A673 (cell line): ENCODE data around the gene DLG5. TPM values are rescaled to one million over a fixed set of nuclear protein-coding genes. Genes with fewer than 3 reads are reported as not detected.

ENCODE experiments used
- BruUV-seq: library from RNA; stranded (reverse); fragments of 400-500 nt; replicated peaks from 2 replicates; lab custom pipeline; 2021; lab: Mats Ljungman, UMichigan
- CTCF ChIA-PET: fragments of 300-600 bp; sonication (Branson Sonifier 250); formaldehyde crosslinking; loops from one replicate; lab custom pipeline; 2022; ENCODE audit warnings: antibody characterized with exemption; lab: Charles Lee
- POLR2A ChIA-PET: fragments of 300-600 bp; sonication (Branson Sonifier 250); formaldehyde crosslinking; loops from one replicate; lab custom pipeline; 2022; ENCODE audit warnings: antibody characterized with exemption; ENCODE audit not compliant: low non-redundant PET; lab: Charles Lee
- DNase-seq: peaks from one replicate; pipeline ENCODE4 v3.0.0-alpha.2; 2015; ENCODE audit warnings: low spot score
- H3K27ac ChIP-seq: fragments of 200-600 bp; sonication (generic); 2 replicates; pipeline ENCODE4 v1.5.1; 2016; ENCODE audit warnings: mixed run types, low read depth, mild to moderate bottlenecking, mixed read lengths, antibody characterized with exemption, low read length; ENCODE audit not compliant: poor library complexity, severe bottlenecking
- H3K27me3 ChIP-seq: fragments of 200-600 bp; sonication (generic); replicated peaks from 2 replicates; pipeline ENCODE4 v1.6.1; 2017; ENCODE audit warnings: mixed run types, low read depth, mild to moderate bottlenecking, mixed read lengths, antibody characterized with exemption, low read length; ENCODE audit not compliant: insufficient read depth, poor library complexity
- H3K36me3 ChIP-seq: fragments of 200-600 bp; sonication (generic); 2 replicates; pipeline ENCODE4 v1.6.1; 2016; ENCODE audit warnings: mixed run types, mild to moderate bottlenecking, mixed read lengths, antibody characterized with exemption, low read length; ENCODE audit not compliant: insufficient read depth, poor library complexity, severe bottlenecking
- H3K4me1 ChIP-seq: fragments of 200-600 bp; sonication (generic); 2 replicates; pipeline ENCODE4 v1.6.1; 2017; ENCODE audit warnings: mixed run types, mild to moderate bottlenecking, mixed read lengths, antibody characterized with exemption, low read length; ENCODE audit not compliant: insufficient read depth, poor library complexity, severe bottlenecking
- H3K4me3 ChIP-seq: fragments of 200-600 bp; sonication (generic); 2 replicates; pipeline ENCODE4 v1.5.1; 2016; ENCODE audit warnings: low read depth, mixed run types, mild to moderate bottlenecking, mixed read lengths, low read length; ENCODE audit not compliant: poor library complexity, severe bottlenecking
- H3K9me3 ChIP-seq: fragments of 200-600 bp; sonication (generic); 2 replicates; pipeline ENCODE4 v1.6.1; 2016; ENCODE audit warnings: mixed run types, low read depth, mild to moderate bottlenecking, mixed read lengths, antibody characterized with exemption, low read length; ENCODE audit not compliant: poor library complexity, severe bottlenecking
- EZH2 ChIP-seq: fragments of 200-600 bp; sonication (generic); IDR thresholded peaks from 2 replicates; pipeline ENCODE4 v1.6.1; 2017; ENCODE audit warnings: borderline replicate concordance, low read depth, mild to moderate bottlenecking, mixed read lengths, antibody characterized with exemption, low read length; ENCODE audit not compliant: poor library complexity, severe bottlenecking
- intact Hi-C: fragments of 100-400 bp; cut with micrococcal nuclease; formaldehyde crosslinking; loops from one replicate; pipeline ENCODE4 v1.10.0; 2022; ENCODE audit not compliant: unreplicated experiment
- total RNA-seq: library from RNA; stranded (reverse); gene quantifications from 2 replicates; pipeline ENCODE4 v1.2.3, GENCODE V29; 2021
- TF ChIP-seq, protein P1 (sequence below): fragments of 300-800, 200-600 bp; sonication (generic); conservative IDR thresholded peaks from 2 replicates; pipeline ENCODE4 v1.5.1; 2017; ENCODE audit warnings: low read depth, mild to moderate bottlenecking, antibody characterized with exemption, low read length, moderate library complexity, mixed read lengths

Gene DLG5
- total RNA-seq, 1 experiment from 2014 or later, result 44.0 TPM

DNA sequence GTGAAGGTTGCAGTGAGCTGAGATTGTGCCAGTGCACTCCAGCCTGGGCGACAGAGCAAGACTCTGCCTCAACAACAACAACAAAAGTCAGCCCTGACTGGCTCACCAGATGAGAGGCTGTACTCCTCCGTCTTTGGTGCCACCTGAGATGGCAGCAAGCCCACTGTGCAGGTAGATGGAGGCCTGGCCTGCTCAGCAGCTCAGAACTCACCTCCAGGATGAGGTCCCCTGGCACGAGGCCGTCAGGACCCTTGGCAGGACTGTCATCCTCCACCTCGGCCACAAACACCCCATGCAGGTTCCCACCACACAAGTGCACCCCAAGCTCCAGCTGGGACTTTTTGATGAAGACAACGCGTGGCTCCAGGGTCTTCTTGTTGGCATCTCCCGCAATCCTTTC is 117.2 kb downstream of the DLG5 start:
- Histone ChIP-seq H3K27ac (no peak overlapping the region), H3K36me3 (peaks cover 22% of the 10 kb centered on the region), H3K4me1 (no peaks in the 10 kb centered on the region), H3K9me3 (no peaks in the 10 kb centered on the region), H3K27me3 (no peaks in the 10 kb centered on the region), H3K4me3 (no peak overlapping the region)
- POLR2A ChIA-PET, result no interaction called here
- no peak for DNase-seq
- CTCF ChIA-PET, result no interaction called here
- no peak for TF ChIP-seq EZH2
- TF ChIP-seq, protein P1, sequence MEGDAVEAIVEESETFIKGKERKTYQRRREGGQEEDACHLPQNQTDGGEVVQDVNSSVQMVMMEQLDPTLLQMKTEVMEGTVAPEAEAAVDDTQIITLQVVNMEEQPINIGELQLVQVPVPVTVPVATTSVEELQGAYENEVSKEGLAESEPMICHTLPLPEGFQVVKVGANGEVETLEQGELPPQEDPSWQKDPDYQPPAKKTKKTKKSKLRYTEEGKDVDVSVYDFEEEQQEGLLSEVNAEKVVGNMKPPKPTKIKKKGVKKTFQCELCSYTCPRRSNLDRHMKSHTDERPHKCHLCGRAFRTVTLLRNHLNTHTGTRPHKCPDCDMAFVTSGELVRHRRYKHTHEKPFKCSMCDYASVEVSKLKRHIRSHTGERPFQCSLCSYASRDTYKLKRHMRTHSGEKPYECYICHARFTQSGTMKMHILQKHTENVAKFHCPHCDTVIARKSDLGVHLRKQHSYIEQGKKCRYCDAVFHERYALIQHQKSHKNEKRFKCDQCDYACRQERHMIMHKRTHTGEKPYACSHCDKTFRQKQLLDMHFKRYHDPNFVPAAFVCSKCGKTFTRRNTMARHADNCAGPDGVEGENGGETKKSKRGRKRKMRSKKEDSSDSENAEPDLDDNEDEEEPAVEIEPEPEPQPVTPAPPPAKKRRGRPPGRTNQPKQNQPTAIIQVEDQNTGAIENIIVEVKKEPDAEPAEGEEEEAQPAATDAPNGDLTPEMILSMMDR, result no peak
- intact Hi-C loops, result no loop called here
- no TSS peak for BruUV-seq

DNA sequence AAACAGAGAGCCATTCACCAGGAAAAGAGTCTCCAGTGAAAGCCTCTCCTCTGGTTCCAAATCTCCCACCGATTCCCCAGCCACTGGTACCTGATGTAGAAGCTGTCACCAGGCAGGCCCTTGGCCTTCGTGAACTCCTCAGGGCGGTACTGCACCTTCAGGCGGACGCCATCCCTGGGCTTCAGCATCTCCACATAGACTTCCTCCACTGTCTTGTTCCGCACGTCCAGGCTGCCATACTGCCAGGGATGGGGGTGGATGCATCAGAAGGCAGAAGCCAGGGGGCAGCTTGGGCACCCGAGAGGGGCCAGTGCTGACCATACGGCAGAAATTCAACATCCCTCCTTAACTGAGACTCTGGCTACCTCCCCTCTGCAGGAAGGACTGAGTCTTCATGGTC is 118.8 kb downstream of the DLG5 start:
- Histone ChIP-seq H3K4me1 (no peaks in the 10 kb centered on the region), H3K36me3 (peaks cover 26% of the 10 kb centered on the region), H3K27ac (no peak overlapping the region), H3K9me3 (no peaks in the 10 kb centered on the region), H3K4me3 (no peak overlapping the region), H3K27me3 (no peaks in the 10 kb centered on the region)
- intact Hi-C loops, result no loop called here
- BruUV-seq, result no TSS peak
- TF ChIP-seq, protein P1, result no peak
- no peak for TF ChIP-seq EZH2
- DNase-seq, result no peak
- ChIA-PET CTCF (no interaction called here), POLR2A (interaction anchor here (0.7 kb wide), 1 partner anchor 491 kb away, joined by 3 read pairs; no protein-coding TSS in a partner anchor)

DNA sequence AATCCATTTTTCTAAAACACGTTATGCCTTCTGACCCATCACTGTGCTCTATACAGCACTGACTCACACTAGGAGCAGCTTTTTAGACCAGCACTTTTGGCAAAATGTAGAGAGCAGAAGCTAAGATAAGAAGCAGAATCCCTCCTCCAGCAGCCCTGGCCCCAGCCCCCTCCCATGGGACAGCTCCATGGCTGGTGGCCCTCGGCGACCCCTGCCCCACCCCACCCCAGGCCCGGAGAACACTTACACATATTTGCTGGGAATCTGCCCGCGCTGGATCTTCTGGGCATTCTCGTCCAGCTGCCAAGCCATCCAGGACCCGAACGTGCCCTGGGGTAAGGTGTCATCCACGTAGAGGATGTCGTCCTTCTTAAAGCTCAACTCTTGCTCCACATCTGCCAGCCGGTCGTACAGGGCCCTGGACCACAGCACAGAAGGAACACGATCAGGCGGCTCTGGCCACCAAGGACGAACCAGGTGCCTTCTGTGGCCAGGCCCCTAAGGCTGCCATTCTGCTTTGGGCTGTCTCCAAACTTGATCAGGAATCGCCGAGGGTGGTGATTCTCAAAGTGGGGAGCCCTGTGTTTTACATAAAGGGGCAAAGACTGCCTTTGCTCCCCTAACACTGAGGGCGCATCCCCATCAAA is 119.9 kb downstream of the DLG5 start:
- no TSS peak for BruUV-seq

More for the DNA sequence above, 119.9 kb downstream of the DLG5 start:
- Histone ChIP-seq H3K4me3 (no peak overlapping the region), H3K36me3 (peaks cover 23% of the 10 kb centered on the region), H3K27ac (no peak overlapping the region), H3K4me1 (no peaks in the 10 kb centered on the region), H3K9me3 (no peaks in the 10 kb centered on the region), H3K27me3 (no peaks in the 10 kb centered on the region)
- CTCF ChIA-PET, result no interaction called here
- POLR2A ChIA-PET, result no interaction called here
- DNase-seq, result no peak
- intact Hi-C loops, result no loop called here
- TF ChIP-seq, protein P1, result no peak
- TF ChIP-seq EZH2, result no peak
